H1 (cell line): ENCODE data around the gene NRXN3. TPM values are rescaled to one million over a fixed set of nuclear protein-coding genes. Genes with fewer than 3 reads are reported as not detected.

Source experiments
- EP300 ChIP-seq, 2 experiments: IDR thresholded peaks; 1 replicate in 1 of 2; 2 replicates in 1 of 2; pipeline ENCODE4 v1.6.1; 2011 to 2012; ENCODE audit warnings: low read depth in 2 of 2, low read length in 2 of 2, mild to moderate bottlenecking in 2 of 2, borderline replicate concordance in 1 of 2, inconsistent platforms in 1 of 2, moderate library complexity in 1 of 2
- JUN ChIP-seq: IDR thresholded peaks from 2 replicates; pipeline ENCODE4 v1.6.1; 2011; ENCODE audit warnings: low read depth, mild to moderate bottlenecking, improper control_type of control experiment, low read length
- POLR2AphosphoS5 ChIP-seq: IDR thresholded peaks from 2 replicates; pipeline ENCODE4 v1.6.1; 2011; ENCODE audit warnings: low read depth, low read length
- POU5F1 ChIP-seq: IDR thresholded peaks from 2 replicates; pipeline ENCODE4 v1.6.1; 2011; ENCODE audit warnings: low read depth, mild to moderate bottlenecking, low read length, moderate library complexity
- RFX5 ChIP-seq: IDR thresholded peaks from 2 replicates; pipeline ENCODE4 v1.6.1; 2011; ENCODE audit warnings: low read depth, low read length, improper control_type of control experiment, borderline replicate concordance
- RXRA ChIP-seq: IDR thresholded peaks from 2 replicates; pipeline ENCODE4 v1.6.1; 2011; ENCODE audit warnings: low read depth, mild to moderate bottlenecking, low read length, moderate library complexity; ENCODE audit not compliant: insufficient read depth
- TBP ChIP-seq: IDR thresholded peaks from 2 replicates; pipeline ENCODE4 v1.6.1; 2011; ENCODE audit warnings: low read depth, low read length, improper control_type of control experiment
- polyA plus RNA-seq, 7 experiments: library from polyadenylated mRNA; depleted of rRNA in 3 of 7; stranded (reverse) in 5 of 7; unstranded in 2 of 7; fragments of >200 nt in 5 of 7; fragments of 200-250 nt in 2 of 7; gene quantifications; 1 replicate in 5 of 7; 2 replicates in 1 of 7; 4 replicates in 1 of 7; pipeline versions ENCODE4 v1.2.1 to v1.2.3, GENCODE V29; 2011 to 2013; ENCODE audit warnings: missing spikeins in 2 of 7, mixed read lengths in 2 of 7
- total RNA-seq: library from RNA; stranded (reverse); fragmentation: NEBNext Ultra II Directional; extraction: Animal tissue kit (Norgen Biotek cat#: 25700); gene quantifications from 2 replicates; pipeline ENCODE4 v1.2.1, GENCODE V29; 2021
- TF ChIP-seq, protein P1 (sequence below): fragments of 300-600 bp; sonication (generic); IDR thresholded peaks from 2 replicates; pipeline ENCODE4 v1.7.1; 2012; ENCODE audit warnings: low read length, moderate library complexity, mild to moderate bottlenecking, inconsistent platforms; ENCODE audit not compliant: insufficient replicate concordance

The NRXN3 gene
- total and polyA plus RNA-seq, 2 of the 8 experiments (the other 6 are each of a cell fraction or from before 2014, with no cell fraction given): 2.6 to 4.1 TPM

DNA sequence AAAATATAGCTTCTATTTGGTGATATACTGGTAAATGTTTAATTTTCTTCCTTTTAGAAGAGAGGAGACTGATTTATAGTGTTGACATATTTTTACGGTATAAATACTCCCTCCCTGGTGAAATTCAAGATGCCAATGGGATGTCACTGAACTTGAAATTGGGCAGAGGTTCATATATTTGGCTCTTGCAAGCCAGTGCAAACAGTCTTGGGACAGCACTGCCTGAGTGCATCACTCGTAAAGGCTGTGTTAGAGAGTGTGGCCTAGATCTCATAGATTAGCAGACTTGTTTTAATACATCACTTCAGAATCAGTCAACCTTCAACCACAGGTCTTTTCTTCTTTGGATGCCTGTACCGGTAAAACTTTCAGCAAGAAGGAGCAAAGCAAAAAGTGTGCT is 681.0 kb downstream of the NRXN3 start (continued):
- TF ChIP-seq, protein P1, sequence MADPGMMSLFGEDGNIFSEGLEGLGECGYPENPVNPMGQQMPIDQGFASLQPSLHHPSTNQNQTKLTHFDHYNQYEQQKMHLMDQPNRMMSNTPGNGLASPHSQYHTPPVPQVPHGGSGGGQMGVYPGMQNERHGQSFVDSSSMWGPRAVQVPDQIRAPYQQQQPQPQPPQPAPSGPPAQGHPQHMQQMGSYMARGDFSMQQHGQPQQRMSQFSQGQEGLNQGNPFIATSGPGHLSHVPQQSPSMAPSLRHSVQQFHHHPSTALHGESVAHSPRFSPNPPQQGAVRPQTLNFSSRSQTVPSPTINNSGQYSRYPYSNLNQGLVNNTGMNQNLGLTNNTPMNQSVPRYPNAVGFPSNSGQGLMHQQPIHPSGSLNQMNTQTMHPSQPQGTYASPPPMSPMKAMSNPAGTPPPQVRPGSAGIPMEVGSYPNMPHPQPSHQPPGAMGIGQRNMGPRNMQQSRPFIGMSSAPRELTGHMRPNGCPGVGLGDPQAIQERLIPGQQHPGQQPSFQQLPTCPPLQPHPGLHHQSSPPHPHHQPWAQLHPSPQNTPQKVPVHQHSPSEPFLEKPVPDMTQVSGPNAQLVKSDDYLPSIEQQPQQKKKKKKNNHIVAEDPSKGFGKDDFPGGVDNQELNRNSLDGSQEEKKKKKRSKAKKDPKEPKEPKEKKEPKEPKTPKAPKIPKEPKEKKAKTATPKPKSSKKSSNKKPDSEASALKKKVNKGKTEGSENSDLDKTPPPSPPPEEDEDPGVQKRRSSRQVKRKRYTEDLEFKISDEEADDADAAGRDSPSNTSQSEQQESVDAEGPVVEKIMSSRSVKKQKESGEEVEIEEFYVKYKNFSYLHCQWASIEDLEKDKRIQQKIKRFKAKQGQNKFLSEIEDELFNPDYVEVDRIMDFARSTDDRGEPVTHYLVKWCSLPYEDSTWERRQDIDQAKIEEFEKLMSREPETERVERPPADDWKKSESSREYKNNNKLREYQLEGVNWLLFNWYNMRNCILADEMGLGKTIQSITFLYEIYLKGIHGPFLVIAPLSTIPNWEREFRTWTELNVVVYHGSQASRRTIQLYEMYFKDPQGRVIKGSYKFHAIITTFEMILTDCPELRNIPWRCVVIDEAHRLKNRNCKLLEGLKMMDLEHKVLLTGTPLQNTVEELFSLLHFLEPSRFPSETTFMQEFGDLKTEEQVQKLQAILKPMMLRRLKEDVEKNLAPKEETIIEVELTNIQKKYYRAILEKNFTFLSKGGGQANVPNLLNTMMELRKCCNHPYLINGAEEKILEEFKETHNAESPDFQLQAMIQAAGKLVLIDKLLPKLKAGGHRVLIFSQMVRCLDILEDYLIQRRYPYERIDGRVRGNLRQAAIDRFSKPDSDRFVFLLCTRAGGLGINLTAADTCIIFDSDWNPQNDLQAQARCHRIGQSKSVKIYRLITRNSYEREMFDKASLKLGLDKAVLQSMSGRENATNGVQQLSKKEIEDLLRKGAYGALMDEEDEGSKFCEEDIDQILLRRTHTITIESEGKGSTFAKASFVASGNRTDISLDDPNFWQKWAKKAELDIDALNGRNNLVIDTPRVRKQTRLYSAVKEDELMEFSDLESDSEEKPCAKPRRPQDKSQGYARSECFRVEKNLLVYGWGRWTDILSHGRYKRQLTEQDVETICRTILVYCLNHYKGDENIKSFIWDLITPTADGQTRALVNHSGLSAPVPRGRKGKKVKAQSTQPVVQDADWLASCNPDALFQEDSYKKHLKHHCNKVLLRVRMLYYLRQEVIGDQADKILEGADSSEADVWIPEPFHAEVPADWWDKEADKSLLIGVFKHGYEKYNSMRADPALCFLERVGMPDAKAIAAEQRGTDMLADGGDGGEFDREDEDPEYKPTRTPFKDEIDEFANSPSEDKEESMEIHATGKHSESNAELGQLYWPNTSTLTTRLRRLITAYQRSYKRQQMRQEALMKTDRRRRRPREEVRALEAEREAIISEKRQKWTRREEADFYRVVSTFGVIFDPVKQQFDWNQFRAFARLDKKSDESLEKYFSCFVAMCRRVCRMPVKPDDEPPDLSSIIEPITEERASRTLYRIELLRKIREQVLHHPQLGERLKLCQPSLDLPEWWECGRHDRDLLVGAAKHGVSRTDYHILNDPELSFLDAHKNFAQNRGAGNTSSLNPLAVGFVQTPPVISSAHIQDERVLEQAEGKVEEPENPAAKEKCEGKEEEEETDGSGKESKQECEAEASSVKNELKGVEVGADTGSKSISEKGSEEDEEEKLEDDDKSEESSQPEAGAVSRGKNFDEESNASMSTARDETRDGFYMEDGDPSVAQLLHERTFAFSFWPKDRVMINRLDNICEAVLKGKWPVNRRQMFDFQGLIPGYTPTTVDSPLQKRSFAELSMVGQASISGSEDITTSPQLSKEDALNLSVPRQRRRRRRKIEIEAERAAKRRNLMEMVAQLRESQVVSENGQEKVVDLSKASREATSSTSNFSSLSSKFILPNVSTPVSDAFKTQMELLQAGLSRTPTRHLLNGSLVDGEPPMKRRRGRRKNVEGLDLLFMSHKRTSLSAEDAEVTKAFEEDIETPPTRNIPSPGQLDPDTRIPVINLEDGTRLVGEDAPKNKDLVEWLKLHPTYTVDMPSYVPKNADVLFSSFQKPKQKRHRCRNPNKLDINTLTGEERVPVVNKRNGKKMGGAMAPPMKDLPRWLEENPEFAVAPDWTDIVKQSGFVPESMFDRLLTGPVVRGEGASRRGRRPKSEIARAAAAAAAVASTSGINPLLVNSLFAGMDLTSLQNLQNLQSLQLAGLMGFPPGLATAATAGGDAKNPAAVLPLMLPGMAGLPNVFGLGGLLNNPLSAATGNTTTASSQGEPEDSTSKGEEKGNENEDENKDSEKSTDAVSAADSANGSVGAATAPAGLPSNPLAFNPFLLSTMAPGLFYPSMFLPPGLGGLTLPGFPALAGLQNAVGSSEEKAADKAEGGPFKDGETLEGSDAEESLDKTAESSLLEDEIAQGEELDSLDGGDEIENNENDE: no peak
- TF ChIP-seq RXRA (no peak), EP300 (IDR thresholded peaks at IDR 0.05; ENCODE audit: borderline replicate concordance in 1 of 2, low read depth in 2 of 2, low read length in 2 of 2) (no peak), POLR2AphosphoS5 (no peak), POU5F1 (no peak), RFX5 (no peak), JUN (no peak), TBP (no peak)
